Effector memory CD4-positive, alpha-beta T cell (primary cell): ENCODE measurements around the gene HMG20B.

ENCODE experiments used
- DNase-seq, 3 donors: peaks; one replicate each; pipeline ENCODE4 v3.0.0-alpha.2; 2020
- H3K27ac ChIP-seq: 2 replicates; pipeline ENCODE4 v1.7.0; 2013; ENCODE audit warnings: mild to moderate bottlenecking, low read length, moderate library complexity; ENCODE audit not compliant: insufficient read depth, poor library complexity, severe bottlenecking
- H3K27me3 ChIP-seq: replicated peaks from 2 replicates; pipeline ENCODE4 v1.7.0; 2013; ENCODE audit warnings: mild to moderate bottlenecking, low read length; ENCODE audit not compliant: insufficient read depth, control insufficient read depth, poor library complexity, severe bottlenecking
- H3K36me3 ChIP-seq: 2 replicates; pipeline ENCODE4 v1.7.0; 2013; ENCODE audit warnings: mild to moderate bottlenecking, low read length, moderate library complexity; ENCODE audit not compliant: control insufficient read depth, insufficient read depth
- H3K4me1 ChIP-seq: 2 replicates; pipeline ENCODE4 v1.7.0; 2013; ENCODE audit warnings: low read length, mild to moderate bottlenecking; ENCODE audit not compliant: control insufficient read depth, insufficient read depth, poor library complexity, severe bottlenecking
- H3K4me3 ChIP-seq: 2 replicates; pipeline ENCODE4 v1.7.0; 2013; ENCODE audit warnings: low read length, low read depth, mild to moderate bottlenecking; ENCODE audit not compliant: insufficient read depth, poor library complexity, severe bottlenecking
- H3K9me3 ChIP-seq: 2 replicates; pipeline ENCODE4 v1.7.0; 2013; ENCODE audit warnings: mild to moderate bottlenecking, low read length, moderate library complexity; ENCODE audit not compliant: control insufficient read depth

HMG20B gene

DNA sequence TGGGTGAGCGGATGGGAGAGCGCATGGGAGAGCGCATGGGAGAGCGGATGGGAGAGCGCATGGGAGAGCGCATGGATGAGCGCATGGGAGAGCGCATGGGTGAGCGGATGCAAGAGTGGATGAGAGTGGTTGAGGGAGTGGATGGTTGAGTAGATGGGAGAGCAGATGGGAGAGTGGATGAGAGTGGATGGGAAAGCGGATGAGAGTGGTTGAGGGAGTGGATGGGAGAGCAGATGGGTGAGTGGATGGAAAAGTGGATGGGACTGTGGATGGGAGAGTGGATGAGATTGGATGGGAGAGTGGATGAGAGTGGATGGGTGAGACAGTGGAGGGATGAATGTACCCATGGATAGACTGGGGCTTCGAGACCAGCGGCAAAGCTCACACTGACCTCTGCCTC lies 42.4 kb upstream of the HMG20B start:
- Histone ChIP-seq H3K27me3 (no peaks in the 10 kb centered on the region), H3K36me3 (peaks cover 73% of the 10 kb centered on the region), H3K4me3 (no peak overlapping the region)

DNA sequence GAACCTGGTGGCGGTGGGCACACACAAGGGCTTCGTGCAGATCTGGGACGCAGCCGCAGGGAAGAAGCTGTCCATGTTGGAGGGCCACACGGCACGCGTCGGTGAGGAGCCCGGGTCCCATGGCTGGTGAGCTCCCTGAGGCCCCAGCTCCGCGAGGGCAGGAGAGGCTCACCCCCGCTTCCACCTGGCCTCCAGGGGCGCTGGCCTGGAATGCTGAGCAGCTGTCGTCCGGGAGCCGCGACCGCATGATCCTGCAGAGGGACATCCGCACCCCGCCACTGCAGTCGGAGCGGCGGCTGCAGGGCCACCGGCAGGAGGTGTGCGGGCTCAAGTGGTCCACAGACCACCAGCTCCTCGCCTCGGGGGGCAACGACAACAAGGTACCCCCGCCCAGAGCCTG lies 41.0 kb upstream of the HMG20B start:
- Histone ChIP-seq H3K36me3 (peaks cover 69% of the 10 kb centered on the region), H3K4me3 (no peak overlapping the region)

More for the DNA sequence above, 42.4 kb upstream of the HMG20B start:
- H3K9me3 ChIP-seq: no peaks in the 10 kb centered on the region
- no peak overlapping the region for H3K27ac ChIP-seq
- no peak for DNase-seq
- no peaks in the 10 kb centered on the region for H3K4me1 ChIP-seq

DNA sequence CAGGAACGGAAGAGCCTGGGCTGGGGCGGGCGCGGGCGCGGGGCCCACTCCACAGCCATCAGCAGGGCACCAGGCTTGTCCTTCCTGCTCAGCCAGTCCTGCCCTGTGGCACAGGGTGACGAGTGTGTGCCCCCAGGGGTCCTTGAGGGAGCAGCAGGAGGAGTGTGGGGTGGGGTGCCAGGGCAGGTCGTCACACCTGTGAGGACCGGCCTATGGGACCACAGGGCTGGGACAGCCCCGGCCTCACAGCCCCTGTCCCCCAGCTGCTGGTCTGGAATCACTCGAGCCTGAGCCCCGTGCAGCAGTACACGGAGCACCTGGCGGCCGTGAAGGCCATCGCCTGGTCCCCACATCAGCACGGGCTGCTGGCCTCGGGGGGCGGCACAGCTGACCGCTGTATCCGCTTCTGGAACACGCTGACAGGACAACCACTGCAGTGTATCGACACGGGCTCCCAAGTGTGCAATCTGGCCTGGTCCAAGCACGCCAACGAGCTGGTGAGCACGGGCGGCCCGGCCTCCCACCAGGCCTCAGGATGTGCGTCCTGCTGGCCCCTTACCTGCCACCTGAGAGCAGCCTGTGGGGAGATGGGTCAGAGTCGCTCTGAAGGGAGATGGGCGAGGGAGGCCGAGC lies 40.5 kb upstream of the HMG20B start:
- Histone ChIP-seq H3K27me3 (no peaks in the 10 kb centered on the region), H3K4me1 (no peaks in the 10 kb centered on the region), H3K27ac (no peak overlapping the region), H3K9me3 (no peaks in the 10 kb centered on the region), H3K36me3 (peaks cover 63% of the 10 kb centered on the region), H3K4me3 (no peak overlapping the region)
- DNase-seq: no peak

More for the DNA sequence above, 41.0 kb upstream of the HMG20B start:
- Histone ChIP-seq H3K4me1 (no peaks in the 10 kb centered on the region), H3K27ac (no peak overlapping the region), H3K9me3 (no peaks in the 10 kb centered on the region), H3K27me3 (no peaks in the 10 kb centered on the region)
- DNase-seq: no peak

DNA sequence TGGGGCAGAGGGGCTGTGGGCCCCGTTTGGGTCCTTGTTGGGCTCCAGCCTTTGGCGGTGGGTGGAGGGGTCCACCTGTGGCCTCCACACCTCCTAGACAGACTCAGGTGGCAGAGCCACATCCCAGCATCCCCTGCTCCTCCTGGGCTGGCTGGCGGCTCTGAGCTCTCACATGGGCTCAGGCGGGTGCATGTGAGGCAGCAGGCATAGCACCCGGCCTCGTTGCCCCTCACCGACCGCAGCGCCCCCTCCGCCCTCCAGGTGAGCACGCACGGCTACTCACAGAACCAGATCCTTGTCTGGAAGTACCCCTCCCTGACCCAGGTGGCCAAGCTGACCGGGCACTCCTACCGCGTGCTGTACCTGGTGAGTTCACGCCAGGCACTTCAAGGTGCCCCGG lies 39.7 kb upstream of the HMG20B start:
- H3K36me3 ChIP-seq: peaks cover 62% of the 10 kb centered on the region
- no peak for DNase-seq
- no peaks in the 10 kb centered on the region for H3K9me3 ChIP-seq
- H3K4me1 ChIP-seq: no peaks in the 10 kb centered on the region
- no peaks in the 10 kb centered on the region for H3K27me3 ChIP-seq
- H3K27ac ChIP-seq: no peak overlapping the region
- H3K4me3 ChIP-seq: no peak overlapping the region

DNA sequence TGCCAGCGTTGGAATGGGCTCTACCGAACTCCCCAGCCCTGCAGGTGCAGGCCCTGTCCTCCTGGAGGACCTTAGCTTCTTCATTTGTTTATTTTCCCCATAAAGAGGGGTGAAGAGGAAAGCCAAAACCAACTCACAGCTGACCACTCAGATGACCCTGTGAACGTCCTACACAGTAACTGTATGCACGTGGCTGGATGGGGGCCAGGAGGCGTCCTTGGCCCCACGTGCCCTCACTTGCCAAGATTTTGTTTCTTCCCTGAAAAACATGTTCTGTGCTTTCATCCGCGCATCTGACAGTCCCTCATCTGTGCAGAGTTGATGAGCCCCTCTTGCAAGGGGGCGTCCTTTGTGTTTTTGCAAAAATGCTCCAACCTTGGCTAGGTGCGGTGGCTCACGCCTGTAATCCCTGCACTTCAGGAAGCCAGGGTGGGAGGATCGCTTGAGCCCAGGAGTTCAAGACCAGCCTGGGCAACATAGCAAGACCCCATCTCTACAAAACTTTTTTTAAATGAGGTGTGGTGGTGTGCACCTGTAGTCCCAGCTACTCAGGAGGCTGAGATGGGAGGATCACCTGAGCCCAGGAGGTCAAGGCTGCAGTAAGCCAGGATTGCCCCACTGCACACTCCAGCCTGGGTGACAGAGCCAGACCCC lies 39.1 kb upstream of the HMG20B start:
- DNase-seq: no peak
- no peaks in the 10 kb centered on the region for H3K9me3 ChIP-seq
- H3K4me1 ChIP-seq: no peaks in the 10 kb centered on the region
- H3K27ac ChIP-seq: no peak overlapping the region
- H3K27me3 ChIP-seq: no peaks in the 10 kb centered on the region
- no peak overlapping the region for H3K4me3 ChIP-seq
- peaks cover 56% of the 10 kb centered on the region for H3K36me3 ChIP-seq

DNA sequence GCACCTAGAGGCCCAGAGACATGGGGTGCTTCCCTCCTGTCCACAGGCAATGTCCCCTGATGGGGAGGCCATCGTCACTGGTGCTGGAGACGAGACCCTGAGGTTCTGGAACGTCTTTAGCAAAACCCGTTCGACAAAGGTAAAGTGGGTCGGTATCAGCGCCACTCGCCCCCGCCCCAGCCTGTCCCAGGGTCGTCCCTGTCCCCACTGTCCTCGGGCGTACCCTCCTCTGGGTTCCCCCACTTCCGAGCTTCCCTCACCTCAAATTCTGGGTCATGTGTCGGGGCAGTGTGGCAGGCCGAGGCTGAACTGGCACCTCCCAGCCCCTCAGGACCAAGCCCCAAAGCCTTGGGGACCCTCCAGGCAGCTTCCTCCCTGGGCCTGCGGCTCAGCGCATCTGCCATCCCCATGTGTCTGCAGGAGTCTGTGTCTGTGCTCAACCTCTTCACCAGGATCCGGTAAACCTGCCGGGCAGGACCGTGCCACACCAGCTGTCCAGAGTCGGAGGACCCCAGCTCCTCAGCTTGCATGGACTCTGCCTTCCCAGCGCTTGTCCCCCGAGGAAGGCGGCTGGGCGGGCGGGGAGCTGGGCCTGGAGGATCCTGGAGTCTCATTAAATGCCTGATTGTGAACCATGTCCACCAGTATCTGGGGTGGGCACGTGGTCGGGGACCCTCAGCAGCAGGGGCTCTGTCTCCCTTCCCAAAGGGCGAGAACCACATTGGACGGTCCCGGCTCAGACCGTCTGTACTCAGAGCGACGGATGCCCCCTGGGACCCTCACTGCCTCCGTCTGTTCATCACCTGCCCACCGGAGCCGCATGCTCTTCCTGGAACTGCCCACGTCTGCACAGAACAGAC lies 38.1 kb upstream of the HMG20B start:
- Histone ChIP-seq H3K4me3 (no peak overlapping the region), H3K27ac (no peak overlapping the region), H3K27me3 (no peaks in the 10 kb centered on the region), H3K4me1 (no peaks in the 10 kb centered on the region), H3K9me3 (no peaks in the 10 kb centered on the region), H3K36me3 (peaks cover 59% of the 10 kb centered on the region)
- DNase-seq: no peak

DNA sequence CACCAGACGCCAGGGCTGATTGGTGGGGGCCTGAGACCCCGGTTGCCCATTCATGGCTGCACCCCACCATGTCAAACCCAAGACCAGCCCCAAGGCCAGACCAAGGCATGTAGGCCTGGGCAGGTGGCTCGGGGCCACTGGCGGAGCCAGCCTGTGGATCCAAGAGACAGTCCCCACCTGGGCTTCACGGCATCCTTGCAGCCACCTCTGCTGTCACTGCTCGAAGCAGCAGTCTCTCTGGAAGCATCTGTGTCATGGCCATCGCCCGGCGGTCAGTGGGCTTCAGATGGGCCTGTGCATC lies 37.6 kb upstream of the HMG20B start:
- no peaks in the 10 kb centered on the region for H3K4me1 ChIP-seq
- H3K27ac ChIP-seq: no peak overlapping the region
- no peak for DNase-seq
- peaks cover 62% of the 10 kb centered on the region for H3K36me3 ChIP-seq
- H3K9me3 ChIP-seq: no peaks in the 10 kb centered on the region
- H3K4me3 ChIP-seq: no peak overlapping the region
- no peaks in the 10 kb centered on the region for H3K27me3 ChIP-seq

DNA sequence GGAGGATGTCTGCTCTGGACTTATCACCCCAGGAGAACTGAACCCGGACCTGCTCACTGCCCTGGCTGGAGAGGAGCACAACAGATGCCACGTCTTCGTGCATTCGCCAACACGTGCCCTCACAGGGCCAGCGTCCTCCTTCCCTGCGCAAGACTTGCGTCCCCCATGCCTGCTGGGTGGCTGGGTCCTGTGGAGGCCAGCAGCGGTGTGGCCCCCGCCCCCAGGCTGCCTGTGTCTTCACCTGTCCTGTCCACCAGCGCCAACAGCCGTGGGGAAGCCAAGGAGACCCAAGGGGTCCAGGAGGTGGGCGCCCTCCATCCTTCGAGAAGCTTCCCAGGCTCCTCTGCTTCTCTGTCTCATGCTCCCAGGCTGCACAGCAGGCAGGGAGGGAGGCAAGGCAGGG lies 37.2 kb upstream of the HMG20B start:
- H3K4me1 ChIP-seq: no peaks in the 10 kb centered on the region
- no peaks in the 10 kb centered on the region for H3K9me3 ChIP-seq
- no peak overlapping the region for H3K4me3 ChIP-seq
- H3K27me3 ChIP-seq: no peaks in the 10 kb centered on the region
- no peak for DNase-seq
- H3K27ac ChIP-seq: no peak overlapping the region
- peaks cover 62% of the 10 kb centered on the region for H3K36me3 ChIP-seq

DNA sequence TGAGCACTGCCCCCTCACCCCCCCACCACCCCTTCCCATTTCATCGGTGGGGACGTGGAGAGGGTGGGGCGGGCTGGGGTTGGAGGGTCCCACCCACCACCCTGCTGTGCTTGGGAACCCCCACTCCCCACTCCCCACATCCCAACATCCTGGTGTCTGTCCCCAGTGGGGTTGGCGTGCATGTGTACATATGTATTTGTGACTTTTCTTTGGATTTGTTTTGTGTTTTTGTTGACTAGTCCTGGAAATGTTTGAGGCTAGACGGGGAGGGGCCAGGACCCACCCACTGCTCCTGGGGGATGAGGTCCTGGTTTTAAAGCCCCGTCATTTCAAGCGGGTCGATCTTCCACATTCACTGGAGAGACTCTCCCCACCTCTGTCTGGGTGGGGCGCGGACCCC lies 36.8 kb upstream of the HMG20B start:
- Histone ChIP-seq H3K36me3 (peaks cover 59% of the 10 kb centered on the region), H3K27me3 (no peaks in the 10 kb centered on the region), H3K27ac (no peak overlapping the region), H3K4me3 (no peak overlapping the region), H3K4me1 (no peaks in the 10 kb centered on the region), H3K9me3 (no peaks in the 10 kb centered on the region)
- no peak for DNase-seq

DNA sequence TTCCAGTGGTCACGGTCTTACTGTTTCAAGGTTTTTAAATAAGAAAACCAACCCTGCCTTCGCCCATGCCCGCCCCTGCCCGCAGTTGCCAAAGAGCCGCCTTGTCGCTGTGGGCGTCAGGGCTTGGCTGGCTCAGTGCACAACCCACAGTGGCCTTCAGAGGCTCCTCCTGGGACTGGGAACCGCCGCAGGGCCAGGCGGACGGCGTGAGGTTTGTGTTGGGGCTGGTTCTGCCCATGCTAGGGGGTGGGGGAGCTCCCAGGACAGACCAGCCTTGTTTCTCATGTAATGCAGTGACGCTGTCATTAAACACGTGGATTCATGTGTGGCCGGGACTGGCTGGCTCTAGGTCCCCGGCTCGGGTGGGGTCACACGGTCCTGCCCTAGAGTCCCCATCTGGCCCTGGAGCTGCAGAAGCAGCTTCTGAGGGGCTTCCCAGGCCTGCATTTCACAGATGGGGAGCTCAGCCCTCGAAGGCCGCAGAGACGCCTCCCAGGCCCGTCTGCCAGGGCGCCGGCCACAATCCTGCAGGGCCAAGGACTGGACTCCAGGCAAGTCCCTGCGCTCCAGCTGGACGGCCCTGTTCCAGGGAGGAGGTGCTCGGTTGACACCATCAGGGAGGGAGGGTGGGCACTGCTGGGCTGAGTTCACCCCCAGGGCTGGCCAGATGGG lies 36.2 kb upstream of the HMG20B start:
- H3K4me3 ChIP-seq: no peak overlapping the region

More for the DNA sequence above, 36.2 kb upstream of the HMG20B start:
- H3K4me1 ChIP-seq: no peaks in the 10 kb centered on the region
- peaks cover 53% of the 10 kb centered on the region for H3K36me3 ChIP-seq
- H3K27ac ChIP-seq: no peak overlapping the region
- no peaks in the 10 kb centered on the region for H3K9me3 ChIP-seq
- DNase-seq: no peak
- H3K27me3 ChIP-seq: no peaks in the 10 kb centered on the region
